Heart left ventricle (tissue), 16 donors: ENCODE measurements around the gene BCL2L14. TPM values are rescaled to one million over a fixed set of nuclear protein-coding genes. Genes with fewer than 3 reads are reported as not detected.

Source experiments
- ATAC-seq, 4 donors: fragments of 200-7000 bp; cut with Tn5 transposase; one replicate each; pipeline ENCODE4 v1.9.1; 2020 to 2022; ENCODE audit warnings: moderate library complexity in 4 of 4, mild to moderate bottlenecking in 3 of 4, moderate number of reproducible peaks in 1 of 4
- DNase-seq, 5 donors: peaks; one replicate each; pipeline ENCODE4 v3.0.0-alpha.2; 2020
- H3K27ac ChIP-seq, 12 donors: fragments of 200-600 bp; sonication (generic) in 4 of 12; one replicate each; pipeline versions ENCODE4 v1.5.0 to v1.8.0; 2016 to 2022; ENCODE audit warnings: mild to moderate bottlenecking in 2 of 12
- H3K27me3 ChIP-seq, 9 donors: fragments of 200-600 bp; sonication (generic) in 2 of 9; one replicate each; pipeline versions ENCODE4 v1.5.1 to v1.8.0; 2016 to 2022; ENCODE audit warnings: mild to moderate bottlenecking in 3 of 9
- H3K36me3 ChIP-seq, 9 donors: fragments of 200-600 bp; sonication (generic) in 2 of 9; one replicate each; pipeline versions ENCODE4 v1.5.0 to v1.8.0; 2018 to 2022; ENCODE audit warnings: mild to moderate bottlenecking in 2 of 9
- H3K4me1 ChIP-seq, 12 donors: fragments of 200-600 bp; sonication (generic) in 4 of 12; one replicate each; pipeline versions ENCODE4 v1.5.0 to v1.8.0; 2016 to 2022; ENCODE audit warnings: mild to moderate bottlenecking in 3 of 12
- H3K4me3 ChIP-seq, 12 donors: fragments of 200-600 bp; sonication (generic) in 4 of 12; one replicate each; pipeline versions ENCODE4 v1.5.0 to v1.8.0; 2017 to 2022; ENCODE audit warnings: mild to moderate bottlenecking in 9 of 12, moderate library complexity in 4 of 12
- H3K9me3 ChIP-seq, 12 donors: fragments of 200-600 bp; sonication (generic) in 4 of 12; one replicate each; pipeline versions ENCODE4 v1.5.0 to v1.8.0; 2016 to 2022; ENCODE audit warnings: mild to moderate bottlenecking in 1 of 12
- POLR2A ChIP-seq, 2 donors: fragments of 450-650 bp; IDR thresholded peaks; one replicate each; pipeline ENCODE4 v1.6.1; 2017; ENCODE audit warnings: antibody characterized with exemption in 2 of 2, mild to moderate bottlenecking in 2 of 2, moderate library complexity in 2 of 2
- WGBS, 4 donors: extraction: QIAGEN DNeasy Blood & Tissue Kit in 2 of 4; methylation state at CpG; one replicate each; pipeline versions ENCODE4 v1.1.5 to v1.1.7; 2013 to 2018; 5-methylcytosine and 5-hydroxymethylcytosine counted together
- intact Hi-C, 10 donors: fragments of 100-400 bp; cut with DNase I; formaldehyde crosslinking; loops; one replicate each; pipeline versions ENCODE4 v1.11.1 to v1.14.2; 2022
- long read RNA-seq, 3 donors: library from polyadenylated mRNA; unstranded; transcript quantifications; one replicate each; pipeline ENCODE4 v2.0.0, GENCODE V29; 2020 to 2021
- polyA plus RNA-seq, 2 donors: library from polyadenylated mRNA; stranded (reverse); fragments of 200-250 nt; gene quantifications; one replicate each; pipeline ENCODE4 v1.2.3, GENCODE V29; 2013
- total RNA-seq, 9 donors: library from RNA; depleted of rRNA in 2 of 9; stranded (reverse); fragments of >200 nt in 2 of 9; fragmentation: NEBNext Ultra II Directional in 3 of 9; extraction: Animal tissue kit (Norgen Biotek cat#: 25700) in 3 of 9; gene quantifications; one replicate each; pipeline versions ENCODE4 v1.1.0 to v1.2.4, GENCODE V29; 2016 to 2023
- TF ChIP-seq, protein P1 (sequence below), 12 donors: fragments of 200-600 bp; sonication (generic) in 4 of 12; IDR thresholded peaks; one replicate each; pipeline versions ENCODE4 v1.5.0 to v1.8.0; 2018 to 2022; ENCODE audit warnings: antibody characterized with exemption in 12 of 12, mild to moderate bottlenecking in 5 of 12
- donor health status: ischemic (EF 13 %, LVEDD 7.1; RV severe dilation, severe dysfunction).
- donor health status: healthy with polysubstance abuse.
- donor health status: DM: no; HTN: yes; CAD: no.
- donor health status: DM: no; HTN: no; CAD: no.
- donor health status: ischemic (EF 25% LVEDD 6.9; RV normal size, moderate dysfunction).
- donor health status: ischemic (EF 25% LVEDD 5.7; RV mildly dilated, moderate dysfunction).
- donor health status: healthy.
- donor health status: DM: yes; HTN: yes; CAD: no.
- donor health status: ischemic (EF 35%, LVEDD 5.7; RV mildly dilated, moderate dysfunction).
- donor health status: nonischemic (EF 11% LVEDD 7.7; RV severe dilation, severe dysfunction).
- donor health status: DM: yes; HTN: yes; CAD: no.
- donor health status: PGD.
- donor health status: ischemic (EF 29% LVEDD 5.4; RV normal size, mild dysfunction).
- donor health status: nonischemic (EF 23%, LVEDD 6.1; RV moderate dilation, normal function).

BCL2L14 gene, protein sequence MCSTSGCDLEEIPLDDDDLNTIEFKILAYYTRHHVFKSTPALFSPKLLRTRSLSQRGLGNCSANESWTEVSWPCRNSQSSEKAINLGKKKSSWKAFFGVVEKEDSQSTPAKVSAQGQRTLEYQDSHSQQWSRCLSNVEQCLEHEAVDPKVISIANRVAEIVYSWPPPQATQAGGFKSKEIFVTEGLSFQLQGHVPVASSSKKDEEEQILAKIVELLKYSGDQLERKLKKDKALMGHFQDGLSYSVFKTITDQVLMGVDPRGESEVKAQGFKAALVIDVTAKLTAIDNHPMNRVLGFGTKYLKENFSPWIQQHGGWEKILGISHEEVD
- total RNA-seq (not detected), polyA plus RNA-seq (not detected)
- long read RNA-seq, donor 1: 0 reads
- long read RNA-seq, donor 2: 0 reads
- long read RNA-seq, donor 3, partial matches to known transcripts: 0 of 1 reads
- long read RNA-seq, donor 3, other reads (novel, unspliced or antisense): 1 of 1 reads

DNA sequence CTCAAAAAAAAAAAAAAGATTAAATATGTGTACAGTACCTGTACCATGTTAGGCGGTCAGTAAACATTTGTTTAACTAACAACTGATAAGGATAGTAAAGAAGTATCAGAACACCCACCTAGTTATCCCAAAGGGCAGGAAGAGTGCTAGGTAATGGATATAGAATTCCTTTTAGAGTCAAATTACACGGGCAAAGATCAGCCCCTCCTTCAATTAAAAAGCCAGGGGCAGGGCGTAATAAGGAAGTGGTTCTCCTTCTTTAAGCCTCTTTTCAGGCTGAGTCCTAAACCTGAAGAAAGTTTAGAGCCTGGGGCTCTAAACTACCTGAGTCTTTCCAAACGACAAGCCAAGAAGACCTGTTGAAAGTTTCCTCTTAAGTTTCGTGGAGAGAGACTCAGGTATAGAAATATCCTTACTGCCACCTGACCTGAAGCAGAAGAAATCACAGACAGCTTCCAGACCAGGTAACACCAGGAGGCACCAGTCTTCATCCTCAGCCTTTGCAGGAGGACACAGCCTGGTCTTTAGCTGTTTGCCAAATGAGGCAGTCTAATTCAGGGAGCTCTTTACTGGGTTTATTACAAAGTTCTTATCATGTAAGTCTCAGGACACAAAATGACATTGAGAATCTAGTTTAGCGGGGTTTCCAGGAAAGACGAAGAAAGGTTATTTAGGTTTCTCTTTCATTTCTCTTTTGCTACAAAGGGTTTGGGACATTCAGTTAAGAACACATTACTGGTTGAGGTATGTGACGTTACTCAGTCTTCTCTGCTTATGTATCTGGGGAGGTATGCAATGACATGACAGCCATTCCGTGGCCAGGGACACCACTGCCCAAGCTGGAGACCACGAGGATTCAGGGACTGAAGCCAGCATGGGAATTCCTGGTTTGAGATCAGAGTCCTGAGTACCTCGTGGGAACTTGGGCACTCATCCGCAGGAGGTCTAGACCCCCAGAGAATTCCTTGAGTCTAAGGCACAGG lies at the start of gene BCL2L14:
TSS of gene BCL2L14 (plus strand) at position 266 of the 983 bp plus-strand sequence. CDS start 8,367 bp downstream, outside the sequence.
- no peak for TF ChIP-seq POLR2A (IDR thresholded peaks at IDR 0.05)
- TF ChIP-seq, protein P1, sequence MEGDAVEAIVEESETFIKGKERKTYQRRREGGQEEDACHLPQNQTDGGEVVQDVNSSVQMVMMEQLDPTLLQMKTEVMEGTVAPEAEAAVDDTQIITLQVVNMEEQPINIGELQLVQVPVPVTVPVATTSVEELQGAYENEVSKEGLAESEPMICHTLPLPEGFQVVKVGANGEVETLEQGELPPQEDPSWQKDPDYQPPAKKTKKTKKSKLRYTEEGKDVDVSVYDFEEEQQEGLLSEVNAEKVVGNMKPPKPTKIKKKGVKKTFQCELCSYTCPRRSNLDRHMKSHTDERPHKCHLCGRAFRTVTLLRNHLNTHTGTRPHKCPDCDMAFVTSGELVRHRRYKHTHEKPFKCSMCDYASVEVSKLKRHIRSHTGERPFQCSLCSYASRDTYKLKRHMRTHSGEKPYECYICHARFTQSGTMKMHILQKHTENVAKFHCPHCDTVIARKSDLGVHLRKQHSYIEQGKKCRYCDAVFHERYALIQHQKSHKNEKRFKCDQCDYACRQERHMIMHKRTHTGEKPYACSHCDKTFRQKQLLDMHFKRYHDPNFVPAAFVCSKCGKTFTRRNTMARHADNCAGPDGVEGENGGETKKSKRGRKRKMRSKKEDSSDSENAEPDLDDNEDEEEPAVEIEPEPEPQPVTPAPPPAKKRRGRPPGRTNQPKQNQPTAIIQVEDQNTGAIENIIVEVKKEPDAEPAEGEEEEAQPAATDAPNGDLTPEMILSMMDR (IDR thresholded peaks at IDR 0.05): no peak
- H3K36me3 ChIP-seq: no peaks in the 10 kb centered on the region
- DNase-seq: no peak

DNA sequence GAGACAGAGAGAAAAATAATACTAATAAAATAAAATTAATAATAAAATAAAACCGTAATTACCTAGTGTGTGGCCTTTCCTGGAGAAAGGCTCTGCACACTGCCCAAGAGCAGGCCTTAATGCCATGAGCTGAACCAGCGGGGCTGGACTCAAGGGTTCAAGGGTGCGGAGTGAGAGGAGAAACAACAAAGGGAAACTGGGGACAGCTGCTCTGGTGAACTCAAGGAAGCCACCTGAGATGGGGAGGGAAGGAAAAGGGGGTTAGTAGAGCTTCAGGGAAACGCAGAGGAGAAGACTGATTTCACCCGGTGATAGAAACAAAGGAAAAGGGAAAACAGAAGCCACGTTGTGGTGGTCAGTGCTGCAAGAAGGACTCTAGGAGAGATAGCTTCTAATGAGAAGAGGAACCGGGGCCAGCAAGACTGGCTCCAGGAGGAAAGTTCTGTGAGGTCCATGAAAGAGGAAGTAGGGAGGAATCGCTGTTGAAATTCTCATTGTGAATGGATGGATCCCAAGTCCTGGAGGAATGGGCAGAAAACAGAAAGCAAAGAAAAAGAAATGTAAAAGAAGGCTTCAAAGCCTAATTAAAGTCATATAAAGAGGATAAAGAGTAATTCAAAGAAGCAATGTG lies 48.3 kb upstream of the BCL2L14 start:
- peaks cover 0 to 14% (median 1%) of the 10 kb centered on the region in 12 donors for H3K4me1 ChIP-seq
- no peak overlapping the region for H3K4me3 ChIP-seq
- no peaks in the 10 kb centered on the region for H3K27me3 ChIP-seq
- intact Hi-C loops: loop anchor here in 2 of 10 donors (10.0 kb wide), 2 partner anchors 138 to 298 kb away; no protein-coding TSS in a partner anchor
- no peak for TF ChIP-seq POLR2A (IDR thresholded peaks at IDR 0.05)
- TF ChIP-seq, protein P1 (IDR thresholded peaks at IDR 0.05): no peak
- WGBS, 4 donors: 87 to 91% (median 88%) methylated on average over 8 of the region's 8 CpGs
- no peak for ATAC-seq
- peak overlapping the region in 1 of 12 donors; percentile 53 for H3K27ac ChIP-seq
- H3K36me3 ChIP-seq: no peaks in the 10 kb centered on the region
- DNase-seq: no peak
- peaks cover 0 to 7% (median 0%) of the 10 kb centered on the region in 12 donors for H3K9me3 ChIP-seq

More for the DNA sequence above, at the start of gene BCL2L14:
- Histone ChIP-seq H3K4me3 (peak within 1 kb of the TSS in 1 of 12 donors; percentile 40), H3K27ac (no peak within 1 kb of the TSS), H3K4me1 (peaks cover 0 to 13% (median 0%) of the 10 kb centered on the region in 12 donors), H3K27me3 (peaks cover 0 to 3% (median 0%) of the 10 kb centered on the region in 9 donors), H3K9me3 (no peaks in the 10 kb centered on the region)
- 62 to 76% (median 65%) methylated on average over 12 of the region's 12 CpGs for WGBS, 4 donors
- intact Hi-C loops: no loop called here
- ATAC-seq: no peak

DNA sequence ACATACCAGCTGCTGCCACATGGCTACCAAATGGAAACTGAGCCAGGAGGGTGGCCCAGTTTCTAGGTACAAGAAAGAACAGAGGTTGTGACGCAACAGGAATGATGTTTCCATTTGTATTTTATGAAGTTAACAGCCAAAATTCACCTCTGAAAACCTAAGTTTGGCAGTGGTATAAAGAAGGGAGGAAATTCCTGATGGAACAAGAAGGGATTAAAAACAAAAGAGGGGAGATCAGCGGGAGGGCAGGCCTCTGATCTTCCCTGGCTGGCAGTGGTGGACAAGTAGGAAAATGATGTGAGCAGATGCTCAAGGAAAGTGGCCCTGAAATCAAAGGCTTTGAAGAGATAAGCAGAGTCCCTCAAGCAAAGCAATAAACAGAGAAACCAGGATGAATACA lies 47.3 kb upstream of the BCL2L14 start:
- Histone ChIP-seq H3K27ac (no peak overlapping the region), H3K9me3 (peaks cover 0 to 7% (median 0%) of the 10 kb centered on the region in 12 donors), H3K4me3 (no peak overlapping the region), H3K27me3 (no peaks in the 10 kb centered on the region), H3K36me3 (no peaks in the 10 kb centered on the region), H3K4me1 (peaks cover 0 to 14% (median 0%) of the 10 kb centered on the region in 12 donors)
- ATAC-seq (no peak), DNase-seq (no peak)
- TF ChIP-seq, protein P1 (IDR thresholded peaks at IDR 0.05): no peak
- no peak for TF ChIP-seq POLR2A (IDR thresholded peaks at IDR 0.05)
- intact Hi-C loops: loop anchor here in 2 of 10 donors (10.0 kb wide), 2 partner anchors 139 to 299 kb away; no protein-coding TSS in a partner anchor
- WGBS, 4 donors: 45 to 89% (median 87%) methylated on average over 1 to 2 of the region's 2 CpGs
